GM21723 (cell line): ENCODE results near the gene DBNDD2.

Experiments used
- ATAC-seq: cut with Tn5 transposase; IDR thresholded peaks from one replicate; pipeline ENCODE4 v1.9.1; 2021; ENCODE audit warnings: mild to moderate bottlenecking, moderate library complexity; ENCODE audit not compliant: unreplicated experiment

Gene DBNDD2, protein sequence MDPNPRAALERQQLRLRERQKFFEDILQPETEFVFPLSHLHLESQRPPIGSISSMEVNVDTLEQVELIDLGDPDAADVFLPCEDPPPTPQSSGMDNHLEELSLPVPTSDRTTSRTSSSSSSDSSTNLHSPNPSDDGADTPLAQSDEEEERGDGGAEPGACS

DNA sequence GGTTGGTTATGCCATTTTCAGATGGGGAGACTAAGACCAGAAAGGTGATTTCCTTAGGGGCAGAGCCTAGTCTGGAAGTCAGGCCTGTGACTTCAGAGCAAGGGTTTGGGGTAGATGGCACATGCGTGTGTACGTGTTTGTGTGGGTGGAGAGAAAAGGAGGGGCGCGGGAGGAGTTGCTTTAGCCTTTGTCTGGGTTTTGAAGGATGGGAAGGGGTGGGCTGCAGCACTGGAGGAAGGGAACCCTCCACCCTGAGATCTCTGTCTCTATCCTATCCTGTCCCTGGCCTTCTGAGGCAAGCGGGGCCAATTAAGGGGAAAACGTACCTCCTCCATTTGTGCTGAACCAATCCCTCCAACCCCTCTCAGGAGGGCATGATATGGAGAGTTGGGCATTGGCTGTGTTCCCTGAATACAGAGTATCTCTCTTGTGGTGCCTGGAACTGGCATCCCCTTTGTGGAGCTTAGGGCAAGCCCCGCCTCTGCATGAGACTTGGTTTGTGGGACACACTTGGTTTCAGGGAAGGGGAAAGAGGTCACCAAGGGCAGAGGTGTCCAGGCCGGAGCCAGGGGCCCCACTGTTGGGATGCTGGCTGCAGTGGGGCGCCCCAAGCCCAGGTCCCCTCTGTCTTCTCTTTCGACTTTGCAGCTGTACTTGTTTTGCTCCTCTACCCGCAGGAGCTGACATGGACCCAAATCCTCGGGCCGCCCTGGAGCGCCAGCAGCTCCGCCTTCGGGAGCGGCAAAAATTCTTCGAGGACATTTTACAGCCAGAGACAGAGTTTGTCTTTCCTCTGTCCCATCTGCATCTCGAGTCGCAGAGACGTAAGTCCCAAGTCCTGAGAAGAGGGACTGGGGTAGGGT, at the start of gene DBNDD2:
Gene DBNDD2, plus strand, starts transcription at position 507 of the 863 bp plus-strand sequence. Its CDS starts 179 bp downstream, at position 686.
- no peak for ATAC-seq

DNA sequence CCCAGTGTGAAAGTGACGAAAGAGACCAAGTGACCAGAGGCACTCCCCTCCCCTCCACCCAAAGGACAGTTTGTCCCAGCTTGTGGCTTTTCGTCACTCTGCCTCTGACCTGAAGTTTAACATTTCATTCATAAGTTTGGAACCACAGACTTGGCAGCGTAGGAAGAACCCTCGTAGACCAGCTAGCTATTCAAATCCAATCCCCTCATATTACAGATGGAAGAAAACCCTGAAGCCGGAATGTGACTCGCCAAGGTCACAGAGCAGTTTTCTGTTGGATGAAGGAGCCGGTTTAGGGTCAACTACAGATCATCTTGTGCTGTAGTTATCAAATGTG, 49.1 kb upstream of the DBNDD2 start:
- no peak for ATAC-seq

DNA sequence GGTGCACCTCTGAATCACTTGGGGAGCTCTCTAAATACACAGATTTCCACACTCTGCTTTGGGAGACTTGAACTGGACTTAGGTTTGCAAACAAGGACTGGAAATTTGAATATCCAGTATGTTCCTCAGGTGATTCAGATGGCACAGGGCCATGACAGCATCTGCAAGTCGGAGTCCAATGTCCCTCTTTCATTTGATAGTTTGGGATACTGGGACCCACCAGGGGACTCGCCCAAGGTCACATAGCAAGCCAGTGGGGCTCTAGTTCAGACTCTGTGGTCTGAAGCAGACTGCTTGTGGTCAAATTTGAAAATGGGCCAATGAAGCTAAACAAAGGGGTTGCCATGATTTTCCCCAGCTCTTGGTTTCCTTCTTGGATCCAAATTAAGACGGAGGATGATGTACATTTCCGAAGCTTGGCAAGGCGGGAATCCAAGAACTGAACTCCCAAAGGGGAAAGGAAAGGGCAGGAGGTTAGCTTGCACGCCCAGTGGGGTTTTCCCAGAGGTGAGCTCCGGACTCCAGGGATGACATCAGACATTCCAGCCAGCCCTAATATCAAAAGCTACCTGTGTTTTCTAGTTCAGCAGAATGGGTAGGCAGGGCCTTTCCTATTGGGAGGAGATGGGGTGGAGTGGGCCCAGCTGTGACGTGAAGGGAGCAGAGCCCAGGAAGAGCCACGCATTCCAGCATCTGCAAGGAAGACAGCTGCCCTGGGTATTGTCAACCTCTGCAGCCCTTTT, 48.5 kb upstream of the DBNDD2 start:
- no peak for ATAC-seq

DNA sequence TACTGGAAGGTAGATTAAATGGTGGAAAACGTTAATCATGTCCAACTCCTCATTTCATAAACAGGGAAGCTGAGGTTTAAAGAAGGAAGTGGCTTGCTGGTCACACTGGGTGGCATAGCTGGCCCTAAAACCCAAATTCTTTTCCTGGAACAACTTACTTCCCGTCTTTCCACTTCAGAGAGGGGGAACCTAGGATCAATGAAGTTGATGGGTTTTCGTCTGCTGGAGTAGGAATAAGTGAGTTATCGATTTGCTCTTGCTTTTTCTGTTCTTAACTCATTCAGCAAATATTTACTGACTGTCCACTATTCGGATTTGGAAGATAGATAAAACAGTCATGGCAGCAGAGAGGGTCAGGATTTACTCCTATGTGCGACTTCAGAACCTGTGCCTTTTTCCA, 46.3 kb upstream of the DBNDD2 start:
- ATAC-seq, result no peak

DNA sequence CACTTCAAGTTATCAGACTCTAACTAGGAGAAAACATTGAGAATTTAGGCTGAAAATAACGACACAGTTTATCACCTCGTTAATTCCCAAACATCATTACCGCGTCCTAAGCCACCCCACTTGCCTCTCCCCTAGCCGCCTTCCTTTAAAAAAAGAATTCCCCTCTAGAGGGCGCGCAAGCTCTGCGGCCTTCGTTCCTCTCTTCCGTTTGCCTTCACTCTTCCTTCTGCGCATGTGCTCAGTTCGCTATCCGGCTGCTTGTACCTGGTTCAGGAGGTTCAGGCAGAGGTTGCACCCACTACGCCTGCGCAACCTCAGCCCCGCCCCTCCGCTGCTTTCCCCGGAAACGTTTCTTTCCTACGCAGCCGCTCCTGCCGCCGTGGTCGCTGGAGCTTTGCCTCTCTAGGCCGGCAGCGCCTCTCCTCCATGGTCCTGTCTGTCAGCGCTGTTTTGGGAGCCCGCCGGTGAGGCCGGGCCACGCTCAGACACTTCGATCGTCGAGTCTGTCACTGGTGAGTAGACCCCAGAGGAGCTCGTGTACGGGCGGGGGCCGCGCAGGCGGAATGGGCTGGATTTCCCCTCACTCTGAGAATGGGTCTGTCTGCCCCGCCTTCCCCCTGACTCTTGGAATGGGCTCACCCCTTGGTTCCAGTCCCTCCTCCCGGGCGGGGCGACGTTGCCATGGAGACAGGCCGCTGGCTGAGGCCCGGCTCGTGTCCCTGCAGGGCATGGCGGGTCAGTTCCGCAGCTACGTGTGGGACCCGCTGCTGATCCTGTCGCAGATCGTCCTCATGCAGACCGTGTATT, 45.1 kb upstream of the DBNDD2 start, which contains the start of gene SYS1:
Gene SYS1, plus strand, starts transcription at position 353 of the 807 bp plus-strand sequence. Its CDS starts 376 bp downstream, at position 729.
- peak; percentile 79 for ATAC-seq

DNA sequence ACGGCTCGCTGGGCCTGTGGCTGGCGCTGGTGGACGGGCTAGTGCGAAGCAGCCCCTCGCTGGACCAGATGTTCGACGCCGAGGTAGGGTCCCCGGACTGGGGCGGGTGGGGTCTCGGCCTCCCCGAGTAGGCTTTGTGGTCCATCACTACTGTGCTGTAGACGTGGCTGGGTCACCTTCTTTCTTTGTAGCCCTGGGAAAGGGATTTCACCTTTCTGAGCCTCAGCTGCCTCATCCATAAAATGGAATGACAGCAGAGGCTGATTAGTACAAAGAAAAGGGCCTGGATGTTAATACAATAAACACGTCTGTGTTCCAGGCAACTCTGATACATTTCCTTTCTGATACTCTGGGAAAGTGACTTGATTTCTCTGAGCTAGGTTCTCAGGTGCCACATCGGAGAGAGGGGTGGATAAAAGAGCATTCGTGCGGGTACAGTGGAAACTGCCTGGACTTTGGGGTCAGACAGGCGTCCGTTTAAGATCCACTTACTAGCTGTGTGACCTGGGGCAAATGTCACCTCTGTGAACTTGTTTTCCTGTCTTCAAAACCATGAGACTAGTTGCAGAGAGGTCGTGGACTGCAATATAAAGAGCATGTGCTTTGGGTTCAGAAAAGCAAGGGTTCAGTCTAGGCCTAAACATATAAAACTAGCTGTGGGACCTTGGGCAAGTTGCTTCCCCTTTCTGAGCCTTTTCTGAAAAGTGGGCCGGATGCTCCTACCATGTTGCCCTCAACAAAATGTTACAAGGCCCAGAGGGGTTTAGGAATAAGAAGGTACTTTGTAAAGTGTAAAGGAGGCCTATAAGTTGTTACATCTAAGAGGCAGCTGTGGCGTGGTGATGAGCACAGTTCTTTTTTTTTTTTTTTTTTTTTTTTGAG, 44.2 kb upstream of the DBNDD2 start:
- no peak for ATAC-seq

DNA sequence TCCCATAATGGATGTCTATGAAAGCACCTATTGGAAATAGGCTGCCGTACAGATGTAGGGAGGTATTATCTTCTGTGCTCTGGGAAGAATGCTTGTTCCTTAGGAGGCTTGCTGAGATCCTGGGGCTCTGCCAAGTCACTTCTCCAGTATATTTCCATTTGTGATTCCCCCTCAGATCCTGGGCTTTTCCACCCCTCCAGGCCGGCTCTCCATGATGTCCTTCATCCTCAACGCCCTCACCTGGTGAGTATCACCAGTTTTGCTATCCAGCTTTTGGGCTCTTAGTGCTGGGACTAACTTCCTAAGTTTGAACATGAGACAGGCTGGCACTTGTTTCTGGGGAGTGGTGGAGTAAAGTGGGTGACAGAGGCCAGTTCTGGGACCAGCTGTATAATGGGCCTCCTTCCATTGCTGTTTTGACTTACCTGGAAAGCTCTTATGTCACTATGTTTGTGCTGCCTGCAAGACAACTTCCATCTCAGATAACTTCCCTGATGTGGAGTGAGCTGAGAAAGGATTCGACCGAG, 42.6 kb upstream of the DBNDD2 start:
- no peak for ATAC-seq

DNA sequence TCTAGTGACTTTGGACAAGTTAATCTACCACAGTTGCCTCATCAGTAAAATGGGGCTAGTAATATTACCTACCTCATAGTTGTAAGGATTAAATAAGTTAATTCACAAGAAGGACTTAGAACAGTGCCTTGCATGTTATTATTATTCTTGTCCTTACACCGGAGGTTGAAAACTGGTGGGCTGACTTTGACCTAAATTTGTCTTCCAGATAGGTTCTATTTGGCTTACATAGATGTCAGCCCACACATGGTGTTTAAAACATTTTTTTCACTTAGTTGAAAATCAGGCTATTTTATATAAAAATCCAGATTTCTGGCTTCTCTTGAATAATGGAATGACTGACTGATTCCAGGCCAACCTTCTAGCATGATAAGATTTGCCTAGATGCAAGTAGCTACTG, 41.9 kb upstream of the DBNDD2 start:
- ATAC-seq, result no peak

DNA sequence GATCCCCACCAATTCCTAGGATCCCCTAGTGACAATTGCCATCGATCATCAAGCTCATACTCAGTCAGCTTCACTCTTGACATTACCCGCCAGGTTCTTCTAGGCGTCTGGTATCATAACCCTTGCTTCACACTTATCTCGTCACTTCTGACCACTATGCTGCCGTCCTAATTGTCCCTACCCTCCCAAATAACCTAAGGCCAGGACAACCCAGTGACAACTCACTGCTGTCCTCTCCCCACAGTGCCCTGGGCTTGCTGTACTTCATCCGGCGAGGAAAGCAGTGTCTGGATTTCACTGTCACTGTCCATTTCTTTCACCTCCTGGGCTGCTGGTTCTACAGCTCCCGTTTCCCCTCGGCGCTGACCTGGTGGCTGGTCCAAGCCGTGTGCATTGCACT, 41.5 kb upstream of the DBNDD2 start:
- no peak for ATAC-seq

DNA sequence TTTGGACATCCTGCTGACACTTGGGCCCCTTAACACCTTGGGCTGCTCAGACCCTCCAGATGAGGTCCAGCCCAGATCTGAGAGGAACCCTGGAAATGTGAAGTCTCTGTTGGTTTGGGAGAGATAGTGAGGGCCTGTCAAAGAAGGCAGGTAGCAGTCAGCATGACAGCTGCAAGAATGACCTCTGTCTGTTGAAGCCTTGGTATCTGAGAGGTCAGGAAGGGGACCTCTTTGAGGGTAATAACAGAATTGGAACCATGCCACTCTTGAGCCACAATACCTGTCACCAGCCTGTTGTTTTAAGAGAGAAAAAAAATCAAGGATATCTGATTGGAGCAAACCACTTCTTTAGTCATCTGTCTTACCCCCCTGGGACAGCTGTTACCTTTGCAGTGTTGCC, 41.0 kb upstream of the DBNDD2 start:
- ATAC-seq, result no peak

DNA sequence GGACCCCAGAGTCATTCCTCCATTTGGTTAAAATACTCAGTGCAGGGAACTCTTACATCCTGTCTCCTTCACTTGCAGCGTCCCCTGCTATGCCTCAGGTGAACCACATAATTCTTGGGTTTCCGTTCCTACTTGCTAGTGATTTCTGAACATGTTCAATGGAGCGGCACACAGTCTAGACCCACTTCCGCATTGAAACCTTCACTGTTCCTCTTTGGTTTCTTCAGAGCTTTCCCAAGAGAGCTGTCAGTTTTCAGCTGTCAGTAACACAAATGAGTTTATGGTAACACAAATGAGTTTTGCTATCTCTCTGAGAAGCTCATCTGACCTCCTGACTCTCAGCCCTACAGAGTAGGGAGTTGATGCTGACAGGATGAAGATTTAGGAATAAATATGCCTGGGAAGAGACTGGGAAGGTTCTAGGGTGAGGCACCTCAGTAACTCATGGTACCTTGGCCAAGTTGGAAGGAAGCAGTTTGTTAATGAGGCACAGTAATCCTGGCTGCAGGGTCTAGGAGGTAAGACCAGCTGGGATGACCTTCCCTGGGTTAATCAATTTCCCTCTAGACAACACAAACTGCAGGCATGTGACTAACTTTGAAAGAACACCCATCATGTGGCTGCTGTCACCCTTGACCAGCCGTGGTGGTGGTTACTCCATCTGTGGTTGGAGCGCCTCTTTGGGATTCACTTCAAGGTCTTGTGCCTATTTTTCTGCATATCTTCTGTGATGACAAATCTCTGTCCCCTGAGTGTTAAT, 39.7 kb upstream of the DBNDD2 start:
- peak; percentile 85 for ATAC-seq

DNA sequence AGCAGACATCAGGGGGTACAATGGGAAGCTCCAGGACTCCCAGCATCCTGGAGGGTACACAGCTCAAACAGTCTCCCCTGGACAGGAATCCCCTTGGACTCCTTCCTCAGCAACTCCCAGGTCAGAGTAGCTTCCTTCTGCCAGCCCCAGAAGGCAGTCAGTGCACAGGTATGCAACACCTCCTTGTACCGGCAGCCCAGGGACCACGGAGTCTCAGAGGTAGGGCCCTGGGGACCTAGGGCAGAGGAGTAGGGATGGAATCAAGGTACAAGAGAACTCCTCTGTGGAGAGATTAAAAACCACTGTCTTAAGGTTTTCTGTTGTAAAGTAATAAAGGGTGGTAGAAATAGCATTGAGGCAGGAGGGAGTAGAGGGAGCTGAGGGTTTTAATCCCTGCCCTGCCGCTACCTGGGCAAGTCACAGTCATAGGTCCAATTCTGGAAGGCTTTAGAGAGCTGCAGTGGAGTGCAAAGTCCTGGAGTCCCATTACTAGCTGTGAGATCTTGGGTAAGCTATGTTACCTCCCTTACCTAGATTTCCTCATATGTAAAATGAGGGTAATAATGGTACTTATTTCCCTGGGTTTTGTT, 37.4 kb upstream of the DBNDD2 start:
- ATAC-seq, result no peak

DNA sequence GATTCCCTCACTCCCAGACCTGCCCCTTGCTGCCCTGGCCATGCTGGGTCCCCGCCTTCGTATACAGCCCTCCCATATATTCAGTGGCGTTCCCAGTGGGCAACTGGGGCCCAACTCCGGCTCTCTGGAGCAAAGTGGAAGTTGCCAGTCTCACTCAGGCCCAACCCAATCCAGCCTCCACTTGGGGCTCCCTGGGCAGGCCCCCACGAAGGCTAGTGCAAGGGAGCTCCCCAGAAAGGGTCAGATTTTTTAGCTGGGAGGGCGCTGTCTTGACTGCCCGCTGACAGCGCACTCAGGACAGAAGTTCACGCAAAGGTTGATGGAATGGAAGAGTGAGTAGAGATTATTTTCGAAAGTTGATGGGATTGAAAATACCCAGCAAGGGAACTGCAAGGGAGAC, 35.8 kb upstream of the DBNDD2 start:
- no peak for ATAC-seq

DNA sequence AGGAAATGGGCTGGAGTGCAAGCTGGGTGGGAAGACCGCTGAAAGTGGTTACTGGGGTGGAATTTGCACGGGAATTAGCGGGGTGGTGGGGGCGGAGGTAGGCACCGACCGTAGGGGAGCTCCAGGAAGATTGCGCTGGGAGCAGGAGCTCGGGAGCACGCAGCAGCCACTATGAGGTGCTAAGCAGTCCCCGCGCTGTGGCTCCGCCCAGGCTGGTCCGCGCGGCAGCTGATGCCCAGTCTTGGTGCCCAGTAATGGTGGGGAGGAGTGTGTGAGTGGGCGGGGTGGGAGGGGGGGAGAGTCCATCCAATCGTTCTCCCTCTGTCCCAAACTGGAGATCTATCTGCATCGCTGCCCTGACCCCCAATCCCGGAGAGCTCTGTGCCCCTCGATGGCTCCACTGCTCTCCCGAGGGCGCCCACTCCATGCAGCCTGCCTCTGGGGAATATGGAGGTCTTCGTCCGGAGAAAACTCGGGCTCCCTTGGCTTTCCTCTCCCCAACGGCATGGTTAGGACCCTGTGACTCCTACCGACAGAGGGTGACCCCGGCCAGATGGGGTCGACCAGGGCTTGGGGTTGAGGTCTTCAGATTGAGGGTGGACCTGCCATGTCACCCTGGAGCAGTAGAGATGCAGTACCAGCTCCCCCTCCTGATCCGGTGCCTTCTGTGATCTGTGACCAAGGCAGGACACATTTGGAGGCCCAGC, 35.3 kb upstream of the DBNDD2 start:
- ATAC-seq, result no peak

DNA sequence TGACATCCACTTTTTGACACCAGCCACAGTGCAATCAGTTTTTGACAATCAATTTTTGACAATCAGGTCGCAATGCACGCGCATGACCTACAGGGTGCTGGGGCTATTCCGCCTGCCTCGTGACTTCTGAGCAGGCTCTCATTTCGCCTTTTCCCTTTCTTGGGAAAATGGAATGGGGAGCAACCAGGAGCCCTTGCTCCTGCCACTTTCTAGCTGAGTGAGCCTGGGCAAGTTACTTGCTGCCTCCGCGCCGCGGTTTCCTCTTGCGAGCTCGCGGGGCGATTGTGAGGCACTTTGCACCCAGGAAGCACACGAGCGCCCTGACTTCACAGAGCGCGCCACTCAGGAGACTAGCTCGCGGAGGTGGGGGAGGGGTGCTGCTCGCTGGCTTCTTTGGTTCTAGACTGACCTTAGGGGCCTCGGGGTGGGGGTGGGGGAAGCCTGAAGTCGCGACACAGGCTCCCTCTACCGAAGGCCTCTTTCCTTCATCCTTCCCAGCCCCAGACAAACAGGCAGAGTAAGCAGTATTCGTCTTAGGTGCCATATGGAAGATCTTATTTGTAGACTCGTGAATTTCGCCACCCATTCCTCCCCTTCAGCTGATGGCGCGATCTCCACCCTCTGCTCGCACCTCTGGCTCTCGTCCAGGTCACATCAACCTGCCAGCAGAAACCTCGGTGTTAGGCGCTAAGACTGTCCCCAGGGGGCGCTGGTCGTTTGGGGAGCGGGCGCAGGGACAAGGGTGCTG, 34.6 kb upstream of the DBNDD2 start:
- no peak for ATAC-seq

DNA sequence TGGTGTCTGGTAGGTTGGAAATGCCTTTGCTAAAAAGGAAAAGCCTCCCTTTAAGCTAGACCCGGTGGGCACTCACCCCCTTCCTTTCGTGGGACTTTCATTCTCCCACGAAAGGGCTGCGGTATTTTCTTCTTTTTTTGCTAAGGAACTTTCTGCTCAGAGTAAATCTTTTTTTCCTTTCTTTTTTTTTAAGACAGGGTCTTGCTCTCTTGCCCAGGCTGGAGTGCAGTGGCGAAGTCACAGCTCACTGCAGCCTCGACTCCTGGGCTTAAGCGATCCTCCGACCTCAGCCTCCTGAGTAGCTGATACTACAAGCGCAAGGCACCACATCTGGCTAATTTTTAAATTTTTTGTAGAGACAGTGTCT, 34.0 kb upstream of the DBNDD2 start:
- ATAC-seq, result no peak

DNA sequence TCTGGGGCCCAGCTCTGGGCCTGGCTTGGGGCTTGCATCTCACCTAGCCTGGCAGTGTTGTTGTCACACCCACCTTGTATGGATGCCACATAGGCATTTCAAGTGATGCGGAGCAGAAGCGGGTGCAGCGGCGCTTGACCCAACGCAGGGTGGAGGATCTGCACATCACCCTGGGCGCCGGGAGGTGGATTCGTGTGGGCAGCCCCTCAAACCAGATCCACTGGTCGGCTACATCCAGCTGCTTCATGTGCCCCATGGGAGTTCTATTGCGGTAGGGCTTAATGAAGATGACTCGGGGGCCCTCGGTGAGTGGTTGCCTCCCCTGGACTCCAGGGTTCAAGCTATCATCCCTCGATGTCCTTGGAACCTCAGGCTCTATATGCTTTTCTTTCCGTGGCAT, 33.1 kb upstream of the DBNDD2 start:
- no peak for ATAC-seq
